Stimulated activated CD4-positive, alpha-beta T cell treated with anti-CD3 and anti-CD28 coated beads, Interleukin-2, amount 100 ng/mL, for 4 hours (primary cell): ENCODE results near the gene NLE1.
A peak's percentile ranks its signal among the peaks of the same experiment; 100 is the strongest.
"Not testable (repeated sequence)": the region's sequence is repeated elsewhere in the genome, so short reads cannot be mapped to it uniquely, and the experiment has no call there.

Experiments used
- DNase-seq: peaks from one replicate; pipeline ENCODE4 v3.0.0-alpha.2; 2020; ENCODE audit warnings: low read depth

Gene NLE1

GRCh38 chr17:35162755-35163154 lies 20.7 kb upstream of the NLE1 start:
- DNase-seq = no peak

GRCh38 chr17:35161281-35161761 lies 19.2 kb upstream of the NLE1 start:
- DNase-seq = no peak

GRCh38 chr17:35160354-35161201 lies 18.5 kb upstream of the NLE1 start:
- DNase-seq = peak; percentile 31

GRCh38 chr17:35159940-35160339 lies 17.8 kb upstream of the NLE1 start:
- DNase-seq = no peak

GRCh38 chr17:35155246-35155645 lies 13.1 kb upstream of the NLE1 start:
- no peak for DNase-seq

GRCh38 chr17:35154196-35155165 lies 12.4 kb upstream of the NLE1 start:
- DNase-seq = no peak

GRCh38 chr17:35152421-35153140 lies 10.5 kb upstream of the NLE1 start:
- no peak for DNase-seq

- not testable (repeated sequence) for DNase-seq
Measured at GRCh38 chr17:35151080-35151479, 9.0 kb upstream of the NLE1 start.

GRCh38 chr17:35149941-35150340 lies 7.8 kb upstream of the NLE1 start:
- no peak for DNase-seq

- DNase-seq = no peak
Measured at GRCh38 chr17:35148144-35148543, 6.0 kb upstream of the NLE1 start.

- no peak for DNase-seq
Measured at GRCh38 chr17:35147375-35147905, 5.3 kb upstream of the NLE1 start, which contains the start of gene UNC45B. UNC45B (plus strand) TSS chr17:35147817; CDS start chr17:35148264, 447 bp downstream.

GRCh38 chr17:35146214-35146833 lies 4.2 kb upstream of the NLE1 start:
- no peak for DNase-seq

- DNase-seq = no peak
Measured at GRCh38 chr17:35144840-35145239, 2.7 kb upstream of the NLE1 start.

GRCh38 chr17:35142467-35142796 lies 329 bp upstream of the NLE1 start:
- no peak for DNase-seq

- DNase-seq = no peak
Measured at GRCh38 chr17:35138218-35138617, 3.9 kb downstream of the NLE1 start.

- no peak for DNase-seq
Measured at GRCh38 chr17:35135322-35135721, 6.8 kb downstream of the NLE1 start.

- DNase-seq = no peak
Measured at GRCh38 chr17:35132816-35133550, 9.1 kb downstream of the NLE1 start.

- no peak for DNase-seq
Measured at GRCh38 chr17:35132099-35132498, 10.0 kb downstream of the NLE1 start.

GRCh38 chr17:35130392-35130791 lies 11.7 kb downstream of the NLE1 start:
- DNase-seq = no peak

GRCh38 chr17:35129973-35130351 lies 12.1 kb downstream of the NLE1 start:
- DNase-seq = no peak
